ENCODE measurements around the gene CSF2RB.
A peak's percentile ranks its signal among the peaks of the same experiment; 100 is the strongest.

Gene CSF2RB

DNA sequence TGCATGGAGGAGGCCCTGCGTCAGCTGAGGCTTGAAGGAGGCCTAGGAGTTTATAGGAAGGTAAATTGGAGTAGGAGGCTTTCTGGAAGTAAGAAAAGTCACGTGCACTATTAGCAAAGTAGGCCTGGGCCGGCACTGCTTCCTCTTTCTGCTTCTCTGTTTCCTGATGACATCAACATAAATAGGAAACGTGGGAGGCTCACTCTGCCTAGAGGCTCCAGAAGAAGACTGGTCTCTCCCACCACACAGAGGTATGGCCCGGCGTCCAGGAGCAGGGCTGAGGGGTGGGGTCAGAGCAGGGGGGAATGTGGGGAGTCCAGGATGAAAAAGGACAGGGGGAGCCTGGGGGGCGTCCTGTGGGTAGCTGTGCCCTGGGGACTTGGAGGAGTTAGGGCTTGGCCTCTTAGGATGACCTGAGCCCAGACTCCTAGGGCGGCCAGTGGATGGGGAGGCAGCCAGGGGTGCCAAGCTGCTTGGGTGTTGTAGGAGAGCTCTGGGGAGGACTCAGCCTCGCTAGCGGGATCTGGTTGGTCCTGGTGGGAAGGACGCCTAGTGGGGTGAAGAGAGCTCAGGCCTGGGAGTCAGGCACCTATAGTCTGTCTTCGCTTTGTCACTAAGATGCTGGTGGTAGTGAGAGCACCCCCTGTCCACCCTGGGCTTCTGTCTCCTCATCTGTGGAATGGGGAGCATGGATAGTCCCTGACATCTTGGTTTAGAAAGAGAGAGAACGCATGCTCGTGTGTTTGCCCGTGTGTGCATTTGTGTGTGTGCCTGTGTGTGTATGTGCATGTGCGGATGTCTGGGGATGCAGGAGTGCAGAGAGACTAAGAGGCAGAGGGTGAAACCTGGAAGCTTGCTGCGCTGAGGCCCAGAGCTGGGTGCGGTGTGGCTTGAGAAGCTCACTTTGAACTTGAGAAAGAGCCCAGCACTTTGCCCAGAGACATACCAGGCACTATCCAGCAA, at the start of gene CSF2RB:
TSS of gene CSF2RB (plus strand) at position 202 of the 963 bp plus-strand sequence. CDS start 8,580 bp downstream, outside the sequence.
- peak; percentile 62 to 65 for DNase-seq

DNA sequence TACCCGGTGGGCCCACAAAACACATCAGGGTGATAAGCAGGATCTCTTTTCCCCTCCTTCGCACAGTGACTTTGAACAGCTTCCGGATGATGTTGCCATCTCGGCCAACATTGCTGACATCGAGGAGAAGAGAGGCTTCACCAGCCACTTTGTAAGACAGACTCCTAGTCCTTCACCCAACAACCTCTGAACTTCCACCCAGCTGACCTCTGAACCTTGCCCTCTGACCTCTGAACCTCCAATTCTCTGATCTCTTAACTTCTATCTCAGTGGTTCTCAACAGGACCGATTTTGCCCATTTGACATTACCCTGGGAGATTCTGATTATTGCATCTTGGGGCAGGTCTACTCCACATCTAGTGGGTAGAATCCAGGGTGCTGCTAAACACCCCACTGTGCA, 49.4 kb upstream of the CSF2RB start:
- no peak for DNase-seq

DNA sequence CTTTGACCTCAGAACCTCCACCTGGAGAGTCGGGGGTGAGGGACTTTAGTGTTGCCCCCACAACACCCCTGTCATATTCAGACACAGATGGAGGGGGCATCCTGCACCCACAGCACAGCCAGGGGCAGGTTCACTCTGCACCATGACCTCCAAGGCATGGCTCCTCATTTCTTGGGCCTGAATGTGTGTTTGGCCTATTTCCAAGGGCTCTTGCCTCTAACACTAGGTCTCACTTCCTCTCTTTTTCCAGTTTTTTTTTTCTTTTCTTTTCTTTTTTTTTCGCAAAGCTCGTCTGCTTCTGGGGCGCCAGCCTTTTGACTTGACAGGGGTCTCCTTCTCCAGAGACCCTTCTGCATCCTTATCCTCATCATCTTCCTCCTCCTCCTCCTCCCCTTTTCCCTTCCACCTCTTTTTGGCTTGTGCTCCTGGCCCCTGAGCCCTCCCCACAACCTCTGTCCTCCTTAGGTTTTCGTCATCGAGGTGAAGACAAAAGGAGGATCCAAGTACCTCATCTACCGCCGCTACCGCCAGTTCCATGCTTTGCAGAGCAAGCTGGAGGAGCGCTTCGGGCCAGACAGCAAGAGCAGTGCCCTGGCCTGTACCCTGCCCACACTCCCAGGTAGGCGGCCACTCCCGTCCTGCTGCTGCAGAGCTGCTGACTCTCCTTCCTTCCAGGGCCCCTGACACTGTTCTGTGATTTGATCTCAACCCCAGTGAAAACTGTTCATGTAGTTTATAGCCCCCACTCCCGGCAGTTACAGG, 48.8 kb upstream of the CSF2RB start:
- no peak for DNase-seq

DNA sequence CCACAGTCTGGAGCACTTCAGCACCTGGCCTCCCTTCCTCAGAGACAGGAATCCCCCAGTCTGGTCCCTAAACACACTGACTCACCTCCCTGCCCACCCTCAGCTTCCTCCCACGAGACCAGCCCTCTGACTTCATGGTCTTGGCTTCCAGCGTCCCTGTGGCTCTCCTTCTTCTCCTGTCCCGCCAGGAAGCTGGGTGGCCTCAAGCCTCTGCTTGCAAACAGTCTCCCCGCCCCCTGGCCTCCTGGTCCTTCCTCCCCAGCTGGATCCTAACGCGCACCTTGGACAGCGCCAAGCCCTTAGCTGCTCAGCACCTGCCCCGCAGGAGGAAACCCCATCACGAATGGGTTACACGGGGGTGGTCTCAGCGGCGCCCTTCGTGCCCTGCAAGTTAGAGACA, 48.1 kb upstream of the CSF2RB start:
- DNase-seq, result no peak

DNA sequence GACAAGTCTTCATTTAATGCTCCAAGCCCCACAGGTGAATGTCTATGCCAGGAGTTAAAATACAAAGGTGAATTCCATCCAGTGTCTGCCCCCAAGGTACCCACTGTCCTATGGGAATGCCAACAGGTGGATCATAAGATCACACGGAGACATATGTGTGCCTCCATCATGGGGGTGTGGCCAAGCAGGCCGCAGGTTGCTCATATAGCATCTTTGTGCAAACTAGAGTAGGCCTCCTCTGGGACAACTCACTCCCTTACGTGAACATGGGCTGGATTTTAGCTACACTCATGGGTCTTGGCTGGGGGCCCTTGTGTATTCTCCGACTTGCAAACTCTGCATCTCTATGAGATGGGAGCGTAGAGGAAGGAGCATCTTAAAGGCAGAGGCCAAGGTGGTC, 45.7 kb upstream of the CSF2RB start:
- no peak for DNase-seq

DNA sequence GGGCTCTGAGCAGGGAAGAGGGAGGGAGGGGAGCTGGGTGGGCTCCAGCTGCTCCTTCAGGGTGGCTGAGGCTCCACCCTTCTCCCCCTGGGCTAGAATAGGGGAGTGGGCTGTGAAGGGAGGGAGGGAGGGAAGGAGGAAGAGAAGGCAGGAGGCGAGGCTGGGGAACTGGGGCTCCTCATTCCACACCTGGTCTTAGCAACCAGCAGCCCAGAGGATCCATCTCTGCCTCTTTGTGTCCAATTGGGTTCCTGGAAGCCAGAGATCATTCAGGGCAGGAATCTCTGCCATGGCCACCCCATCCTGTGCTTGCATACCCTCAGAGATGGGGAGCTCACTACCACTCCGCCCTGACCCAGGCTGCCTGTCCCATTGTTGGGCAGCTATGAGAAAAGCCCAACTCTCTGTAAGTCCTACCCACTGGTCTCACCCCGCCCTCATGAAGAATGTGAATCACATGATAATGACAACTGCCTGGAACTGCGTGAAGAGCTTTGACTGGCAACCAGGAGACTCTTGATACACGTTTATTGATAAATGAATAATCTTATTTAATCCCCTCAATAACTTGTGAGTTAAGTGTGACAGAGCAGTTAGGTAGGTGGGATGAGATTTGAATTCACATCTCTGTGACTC, 44.8 kb upstream of the CSF2RB start:
- no peak for DNase-seq

DNA sequence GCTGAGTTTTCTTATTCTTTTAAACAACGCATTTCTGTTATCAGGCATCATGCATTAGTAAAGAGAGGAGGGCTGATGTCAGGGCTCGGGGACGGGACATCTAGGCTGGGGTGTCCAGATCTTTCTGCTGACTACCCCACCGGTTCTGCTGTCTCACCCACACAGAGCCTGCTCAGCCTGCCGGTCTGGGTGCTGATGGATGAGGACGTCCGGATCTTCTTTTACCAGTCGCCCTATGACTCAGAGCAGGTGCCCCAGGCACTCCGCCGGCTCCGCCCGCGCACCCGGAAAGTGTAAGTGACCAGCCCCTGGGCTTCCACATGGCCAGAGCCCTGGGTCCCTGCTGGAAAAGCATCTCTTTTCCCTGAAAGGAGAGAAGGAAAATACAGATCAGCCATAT, 43.2 kb upstream of the CSF2RB start:
- no peak for DNase-seq

DNA sequence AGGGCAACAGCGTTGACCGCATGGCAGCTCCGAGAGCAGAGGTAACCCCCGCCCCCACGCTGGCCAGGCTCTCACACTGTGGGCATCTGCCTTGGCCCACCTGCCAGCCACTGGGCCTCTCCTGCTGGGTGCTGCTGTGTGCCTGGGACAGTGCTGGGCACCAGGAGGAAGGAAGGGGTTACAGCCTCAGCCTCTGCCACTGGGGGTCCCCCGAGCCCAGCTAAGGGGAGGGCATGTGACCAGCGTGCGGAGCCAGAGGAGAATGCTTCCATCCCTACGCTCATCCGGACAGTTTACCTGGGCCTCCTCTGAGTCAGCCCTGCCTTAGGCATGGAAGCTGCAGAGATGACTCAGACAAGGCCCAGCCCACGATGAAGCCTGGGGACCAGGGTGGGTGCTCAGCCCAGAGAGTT, 41.8 kb upstream of the CSF2RB start:
- no peak for DNase-seq

DNA sequence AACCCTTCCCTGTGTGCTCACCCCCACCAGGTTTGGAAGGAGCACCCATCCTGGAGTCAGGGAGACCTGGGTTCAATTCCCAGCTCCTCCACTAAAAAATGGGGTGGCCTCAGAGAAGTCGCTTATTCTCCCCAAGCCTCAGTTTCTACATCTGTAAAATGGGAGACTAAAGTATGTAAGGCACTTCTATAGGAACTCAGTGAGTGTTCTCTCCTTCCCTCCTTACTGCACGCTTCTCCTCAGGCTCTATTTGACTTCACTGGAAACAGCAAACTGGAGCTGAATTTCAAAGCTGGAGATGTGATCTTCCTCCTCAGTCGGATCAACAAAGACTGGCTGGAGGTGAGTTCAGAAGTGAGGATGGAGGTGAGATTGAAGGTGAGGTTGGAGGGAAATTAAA, 41.3 kb upstream of the CSF2RB start:
- DNase-seq, result no peak

DNA sequence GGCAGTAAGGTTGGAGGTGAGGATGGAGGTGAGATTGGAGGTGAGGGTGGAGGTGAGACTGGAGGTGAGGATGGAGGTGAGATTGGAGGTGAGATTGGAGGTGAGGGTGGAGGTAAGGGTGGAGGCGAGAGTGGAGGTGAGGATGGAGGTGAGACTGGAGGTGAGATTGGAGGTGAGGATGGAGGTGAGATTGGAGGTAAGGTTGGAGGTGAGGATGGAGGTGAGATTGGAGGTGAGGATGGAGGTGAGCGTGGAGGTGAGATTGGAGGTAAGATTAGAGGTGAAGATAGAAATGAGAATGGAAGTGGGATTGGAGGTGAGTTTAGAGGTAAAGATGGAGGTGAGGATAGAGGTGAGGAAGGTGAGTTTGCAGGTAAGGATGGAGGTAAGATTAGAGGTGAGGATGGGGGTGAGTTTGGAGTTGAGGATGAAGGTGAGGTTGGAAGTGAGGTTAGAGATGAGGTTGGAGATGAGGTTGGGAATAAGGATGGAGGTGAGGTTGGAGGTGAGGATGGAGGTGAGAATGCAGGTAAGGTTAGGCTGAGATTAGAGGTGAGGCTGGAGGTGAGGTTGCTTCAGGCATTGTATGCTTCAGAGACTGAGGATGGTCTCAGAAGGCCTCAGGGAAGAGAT, 40.4 kb upstream of the CSF2RB start:
- DNase-seq, result no peak

DNA sequence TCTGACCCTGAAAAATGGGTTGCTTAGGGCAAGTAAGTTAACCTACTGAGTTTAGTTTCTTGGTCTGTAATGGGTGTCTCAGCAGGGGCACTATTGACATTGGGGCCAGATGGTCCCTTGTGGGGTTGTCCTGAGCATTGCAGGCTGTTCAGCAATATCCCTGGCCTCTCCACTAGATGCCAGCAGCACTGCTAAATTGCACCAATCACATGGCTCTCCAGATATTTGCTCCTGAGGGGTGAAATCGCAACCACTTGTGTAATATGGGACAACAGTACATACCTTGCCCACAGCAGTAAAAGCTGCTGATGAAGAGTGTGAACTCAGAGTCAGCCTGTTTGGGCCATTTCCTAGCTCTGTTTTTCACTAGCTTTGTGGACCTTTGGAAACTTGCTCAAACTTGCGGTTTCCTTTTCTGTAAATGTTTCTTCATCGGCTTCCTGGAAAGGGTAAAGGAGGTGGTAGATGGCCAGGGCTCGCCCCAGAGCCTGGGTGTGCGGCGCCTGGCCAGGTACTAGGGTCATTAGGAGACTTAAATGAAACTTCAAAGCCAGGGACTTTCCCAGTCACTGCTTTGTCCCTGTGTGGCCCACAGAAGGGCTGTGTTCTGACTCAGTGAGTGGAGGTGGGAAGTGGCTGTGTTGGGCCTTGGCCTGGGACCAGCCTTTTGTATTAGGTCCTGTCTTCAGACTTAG, 39.7 kb upstream of the CSF2RB start:
- DNase-seq, result no peak

DNA sequence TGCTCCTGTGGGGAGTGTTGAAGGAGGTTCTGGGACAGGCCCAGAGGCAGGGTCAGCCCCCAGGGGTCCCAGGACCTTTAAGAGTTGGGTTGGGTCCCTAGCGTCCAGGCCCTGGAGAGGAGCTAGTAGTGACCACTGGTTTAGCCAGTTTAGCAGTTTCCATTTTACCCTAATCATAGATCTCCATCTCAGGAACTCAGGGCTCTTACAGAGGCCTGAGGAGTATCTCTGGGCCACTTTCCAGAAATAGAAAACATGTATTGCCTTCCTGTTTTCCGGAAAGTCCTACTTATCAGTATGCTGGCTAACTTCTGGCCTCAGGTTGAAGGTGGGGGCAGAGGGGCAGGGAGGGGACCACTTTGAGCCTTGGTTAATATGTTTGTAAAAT, 39.1 kb upstream of the CSF2RB start:
- DNase-seq, result no peak

DNA sequence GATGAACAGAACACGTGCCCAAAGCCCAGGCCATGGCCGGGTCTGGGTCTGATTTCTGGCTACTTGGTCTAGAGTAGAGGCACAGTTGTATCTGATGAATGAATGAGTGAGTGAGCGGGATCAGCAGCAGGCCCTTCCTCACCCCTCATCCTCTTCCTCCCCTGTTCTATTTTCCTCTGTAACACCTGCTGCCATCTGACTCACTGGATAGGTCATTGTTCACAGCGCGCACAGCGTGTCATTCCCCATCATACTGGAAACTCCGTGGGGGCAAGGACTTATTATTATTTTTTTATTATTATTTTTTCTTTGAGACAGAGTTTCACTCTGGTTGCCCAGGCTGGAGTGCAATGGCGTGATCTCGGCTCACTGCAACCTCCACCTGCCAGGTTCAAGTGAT, 38.7 kb upstream of the CSF2RB start:
- no peak for DNase-seq

DNA sequence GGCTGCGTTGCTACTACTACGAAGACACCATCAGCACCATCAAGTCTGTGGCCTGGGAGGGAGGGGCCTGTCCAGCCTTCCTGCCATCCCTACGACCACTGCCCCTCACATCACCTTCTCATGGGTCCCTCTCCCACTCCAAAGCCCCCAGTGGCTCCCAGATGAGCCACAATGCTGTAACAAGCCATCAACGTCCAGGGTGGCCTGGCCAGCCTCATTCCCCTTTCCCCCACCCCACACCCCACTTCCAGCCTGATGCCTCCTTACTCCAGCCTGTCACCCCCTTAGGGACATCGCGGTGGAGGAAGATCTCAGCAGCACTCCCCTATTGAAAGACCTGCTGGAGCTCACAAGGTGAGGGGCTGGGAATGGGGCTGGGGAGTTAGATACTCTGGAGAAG, 37.7 kb upstream of the CSF2RB start:
- DNase-seq, result no peak

DNA sequence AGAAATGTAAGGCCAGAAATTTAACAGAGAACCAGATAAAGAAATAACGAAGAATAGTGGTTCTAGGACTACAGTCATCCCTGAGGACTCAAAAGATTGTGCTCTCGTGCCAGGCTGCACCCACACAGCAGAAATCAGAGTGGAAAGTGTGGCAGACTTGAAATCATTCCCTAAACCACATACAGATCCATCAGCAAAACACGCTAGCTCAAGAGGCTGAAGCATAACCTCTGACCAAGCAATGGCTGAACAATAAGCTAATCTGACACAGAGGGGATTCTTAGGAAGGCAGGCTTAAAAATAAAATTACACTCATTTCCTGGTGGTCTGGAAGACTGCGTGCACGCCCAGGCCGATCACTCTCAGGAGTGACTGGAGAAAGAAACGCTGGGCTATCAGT, 33.7 kb upstream of the CSF2RB start:
- DNase-seq, result no peak

DNA sequence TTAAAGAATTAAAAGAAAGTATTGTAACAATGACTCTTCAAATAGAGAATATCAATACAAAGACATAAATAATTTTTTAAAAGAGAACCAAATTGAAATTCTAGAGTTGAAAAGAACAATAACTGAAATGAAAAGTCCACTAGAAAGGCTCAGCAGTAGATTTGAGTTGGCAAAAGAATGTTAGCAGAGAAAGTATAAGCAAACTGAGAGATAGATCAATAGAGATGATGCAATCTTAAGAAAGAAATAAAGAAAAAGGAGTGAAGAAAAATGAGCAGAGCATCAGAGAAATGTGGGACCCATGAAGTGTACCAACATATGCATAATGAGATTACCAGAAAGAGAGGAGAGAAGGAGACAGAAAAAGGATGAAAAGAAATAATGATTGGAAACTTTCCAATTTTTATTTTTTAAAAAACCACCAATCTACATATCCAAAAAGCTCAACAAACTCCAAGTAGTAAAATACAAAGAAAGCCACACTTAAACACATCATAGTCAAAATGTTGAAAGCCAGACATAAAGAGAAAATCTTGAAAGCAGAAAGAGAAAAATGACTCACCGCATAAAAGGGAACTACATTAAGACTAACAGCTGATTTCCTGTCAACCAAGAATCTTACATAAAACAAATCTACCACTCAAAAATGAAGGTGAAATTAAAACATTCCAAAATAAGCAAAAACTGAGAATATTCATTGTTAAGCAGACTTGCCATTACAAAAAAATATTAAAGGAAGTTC, 31.8 kb upstream of the CSF2RB start:
- DNase-seq, result peak in 1 of 2 donors; percentile 57

DNA sequence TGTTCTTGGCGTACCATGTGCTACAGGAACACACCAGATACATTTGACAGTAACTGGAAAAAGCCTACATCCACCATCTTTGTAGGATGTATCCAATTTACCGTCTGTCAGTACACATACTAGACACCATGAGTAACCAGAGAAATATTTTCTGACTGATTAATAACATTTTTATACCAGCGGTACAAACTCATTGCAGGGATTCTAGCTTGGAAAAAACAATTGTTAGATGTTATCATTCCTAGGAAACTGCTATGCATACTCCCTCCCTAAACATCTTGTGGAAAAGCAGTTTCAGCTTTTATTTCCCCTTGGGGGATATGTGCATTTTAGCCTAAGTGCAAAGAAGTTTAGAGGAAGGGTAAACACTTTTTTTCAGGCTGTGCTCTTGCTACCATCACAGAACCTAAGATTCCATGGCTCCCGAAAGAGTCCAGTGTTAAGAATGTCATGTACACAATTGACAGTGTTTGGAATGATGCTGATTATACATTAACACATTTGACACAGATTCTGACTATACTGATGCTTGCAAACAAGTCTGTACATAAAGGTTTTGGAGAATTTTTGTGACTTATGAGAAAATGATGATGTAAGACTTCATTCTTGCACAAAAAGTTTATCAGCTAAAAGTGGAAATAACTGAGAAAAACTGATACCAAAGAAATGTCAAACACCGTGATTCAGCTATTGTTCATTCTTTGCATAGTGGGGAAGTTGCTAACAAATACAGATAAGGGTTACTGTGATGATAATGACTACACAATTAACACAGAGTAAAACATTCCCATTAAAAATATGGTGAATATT, 28.9 kb upstream of the CSF2RB start:
- no peak for DNase-seq

DNA sequence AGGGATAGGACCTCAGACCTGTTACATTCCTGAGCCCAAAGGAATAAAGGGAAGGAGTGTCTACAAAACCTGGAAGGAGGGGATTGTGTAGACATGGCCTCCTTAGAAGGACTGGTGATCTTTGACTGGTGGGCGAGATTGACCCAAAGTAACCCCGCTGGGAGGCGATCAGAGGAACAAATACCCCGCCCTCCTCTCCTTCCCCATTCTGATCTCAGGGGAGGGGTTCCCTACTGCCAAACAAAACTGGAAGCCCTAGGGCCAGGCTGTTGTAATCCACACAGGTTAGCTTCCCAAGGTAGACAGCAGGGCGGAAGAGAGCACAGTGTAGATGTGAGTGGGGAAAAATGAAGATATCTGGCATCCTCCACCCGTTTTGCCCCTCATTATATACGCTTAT, 28.0 kb upstream of the CSF2RB start:
- no peak for DNase-seq

DNA sequence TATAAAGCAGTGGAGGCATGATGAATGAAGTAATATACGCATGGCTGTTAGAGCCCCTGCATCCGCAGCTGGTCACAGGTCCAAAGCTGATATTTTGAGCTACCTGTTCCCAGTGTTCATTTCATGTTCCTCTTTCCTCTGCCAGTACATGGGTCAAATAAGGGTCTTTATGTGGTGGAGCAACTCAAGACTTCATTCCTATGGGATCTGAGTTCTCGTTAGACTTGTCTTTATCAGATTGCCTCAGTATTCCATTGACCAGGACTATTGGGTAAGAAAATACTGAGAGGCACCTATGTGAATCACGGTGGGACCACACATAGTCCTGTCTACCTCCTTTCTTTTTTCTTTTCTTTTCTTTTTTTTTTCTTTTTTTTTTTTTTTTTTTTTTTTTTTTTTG, 27.4 kb upstream of the CSF2RB start:
- DNase-seq, result no peak

DNA sequence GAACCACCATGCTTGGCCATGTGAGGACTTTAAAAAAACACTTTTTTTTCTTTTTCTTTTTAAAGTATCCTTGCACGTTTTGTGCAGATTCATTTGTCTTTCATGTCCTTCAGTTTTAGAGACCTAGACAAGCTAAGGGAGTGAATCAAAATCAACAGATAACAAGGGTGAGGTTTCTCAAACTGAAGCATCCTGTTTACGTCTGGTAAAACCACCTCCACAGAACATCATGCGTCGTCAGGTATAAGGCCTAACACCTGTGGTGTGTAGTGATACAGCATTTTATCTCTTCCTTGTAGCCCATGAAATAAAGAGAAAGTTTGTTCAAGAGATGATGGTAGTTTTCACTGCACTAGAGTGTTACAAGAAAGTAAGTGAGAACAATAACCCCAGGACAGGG, 26.3 kb upstream of the CSF2RB start:
- DNase-seq, result no peak

DNA sequence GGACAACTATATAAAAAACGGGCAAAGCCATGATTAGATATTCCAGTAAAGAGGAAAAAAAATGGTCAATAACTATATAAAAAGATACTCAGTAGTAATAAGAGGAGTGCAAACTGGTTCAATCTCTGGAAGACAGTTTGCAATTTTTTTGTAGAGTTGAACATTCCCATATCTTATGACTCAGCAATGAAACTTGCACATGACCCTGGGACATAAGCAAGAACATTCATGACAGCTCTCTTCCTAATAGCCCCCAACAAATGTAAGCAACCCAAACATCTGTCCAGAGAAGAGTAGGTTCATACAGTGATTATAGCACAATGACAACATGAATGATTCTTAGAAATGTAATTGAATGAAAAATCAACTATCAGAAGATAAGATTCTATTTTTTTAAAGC, 21.8 kb upstream of the CSF2RB start:
- no peak for DNase-seq
